OCI-LY7 (cell line): ENCODE measurements around the gene TCF12.

Experiments used
- EZH2phosphoT487 ChIP-seq: fragments of 200-600 bp; sonication (generic); IDR thresholded peaks from 2 replicates; pipeline ENCODE4 v1.6.1; 2018; ENCODE audit warnings: low read depth, borderline replicate concordance, mild to moderate bottlenecking, mixed run types, antibody characterized with exemption, low read length, moderate library complexity, mixed read lengths
- TF ChIP-seq, protein P1 (sequence below): fragments of 200-600 bp; sonication (generic); conservative IDR thresholded peaks from 2 replicates; pipeline ENCODE4 v1.5.1; 2014; ENCODE audit warnings: mild to moderate bottlenecking, antibody characterized with exemption, low read length, moderate library complexity, mixed read lengths

GRCh38 chr15:57234156-57234555, 315.7 kb downstream of the TCF12 start:
- TF ChIP-seq, protein P1, sequence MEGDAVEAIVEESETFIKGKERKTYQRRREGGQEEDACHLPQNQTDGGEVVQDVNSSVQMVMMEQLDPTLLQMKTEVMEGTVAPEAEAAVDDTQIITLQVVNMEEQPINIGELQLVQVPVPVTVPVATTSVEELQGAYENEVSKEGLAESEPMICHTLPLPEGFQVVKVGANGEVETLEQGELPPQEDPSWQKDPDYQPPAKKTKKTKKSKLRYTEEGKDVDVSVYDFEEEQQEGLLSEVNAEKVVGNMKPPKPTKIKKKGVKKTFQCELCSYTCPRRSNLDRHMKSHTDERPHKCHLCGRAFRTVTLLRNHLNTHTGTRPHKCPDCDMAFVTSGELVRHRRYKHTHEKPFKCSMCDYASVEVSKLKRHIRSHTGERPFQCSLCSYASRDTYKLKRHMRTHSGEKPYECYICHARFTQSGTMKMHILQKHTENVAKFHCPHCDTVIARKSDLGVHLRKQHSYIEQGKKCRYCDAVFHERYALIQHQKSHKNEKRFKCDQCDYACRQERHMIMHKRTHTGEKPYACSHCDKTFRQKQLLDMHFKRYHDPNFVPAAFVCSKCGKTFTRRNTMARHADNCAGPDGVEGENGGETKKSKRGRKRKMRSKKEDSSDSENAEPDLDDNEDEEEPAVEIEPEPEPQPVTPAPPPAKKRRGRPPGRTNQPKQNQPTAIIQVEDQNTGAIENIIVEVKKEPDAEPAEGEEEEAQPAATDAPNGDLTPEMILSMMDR = no peak
- no peak for TF ChIP-seq EZH2phosphoT487
